ENCODE results near the gene LYVE1.

LYVE1 gene

DNA sequence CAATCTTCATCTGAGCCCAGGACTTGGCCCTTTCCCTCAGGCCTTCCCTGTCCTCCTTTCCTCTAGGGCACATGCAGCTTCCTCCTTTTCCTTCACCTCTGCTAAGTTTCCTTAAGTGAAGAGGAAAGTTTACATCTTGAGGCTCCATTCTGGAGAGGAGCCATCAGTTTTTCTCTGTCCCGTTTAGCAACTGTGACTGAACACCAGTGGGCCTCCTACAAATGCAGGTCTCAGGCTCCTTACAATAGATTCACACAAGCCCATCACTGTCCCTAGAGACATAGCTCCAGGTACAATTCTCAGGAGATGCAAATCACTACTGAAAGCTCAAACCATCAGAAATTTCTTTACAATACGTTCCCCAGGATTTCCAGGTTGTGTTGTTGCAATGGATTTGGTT is 23.3 kb upstream of the LYVE1 start:
- no peak for DNase-seq (ENCODE audit: low read depth)

DNA sequence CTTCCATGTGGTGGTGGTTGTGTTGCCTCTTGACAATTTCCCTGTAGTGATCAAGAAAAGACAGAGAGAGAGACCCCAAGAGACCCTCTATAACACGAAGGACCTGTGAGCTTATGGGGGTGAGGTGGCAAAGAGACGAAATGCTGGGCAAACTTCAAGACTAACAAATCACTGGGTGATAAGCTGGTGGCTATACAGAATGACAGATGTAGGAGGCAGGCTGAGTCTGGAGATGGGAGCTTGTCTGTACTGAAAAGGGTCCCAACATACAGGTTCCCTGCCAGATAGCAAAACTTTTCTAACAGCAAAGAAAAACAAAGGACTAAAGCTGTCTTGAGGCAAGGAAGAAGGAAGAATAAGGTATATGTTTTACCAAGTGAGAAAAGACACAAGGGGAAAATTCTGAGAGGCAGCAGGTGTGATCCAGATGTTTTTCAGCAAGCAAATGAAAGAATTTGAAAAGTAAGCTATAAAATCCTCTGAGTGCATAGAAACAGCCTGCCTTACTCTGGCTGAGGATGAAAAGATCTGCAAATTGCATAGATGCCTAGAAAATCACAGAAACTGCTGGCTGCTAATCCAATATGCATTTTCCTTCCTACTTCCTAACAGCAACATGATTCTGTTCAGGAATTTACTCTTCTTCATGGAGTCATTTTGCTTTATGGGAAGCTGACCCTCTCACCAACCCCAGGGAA is 21.9 kb upstream of the LYVE1 start:
- DNase-seq (ENCODE audit: low read depth): no peak

DNA sequence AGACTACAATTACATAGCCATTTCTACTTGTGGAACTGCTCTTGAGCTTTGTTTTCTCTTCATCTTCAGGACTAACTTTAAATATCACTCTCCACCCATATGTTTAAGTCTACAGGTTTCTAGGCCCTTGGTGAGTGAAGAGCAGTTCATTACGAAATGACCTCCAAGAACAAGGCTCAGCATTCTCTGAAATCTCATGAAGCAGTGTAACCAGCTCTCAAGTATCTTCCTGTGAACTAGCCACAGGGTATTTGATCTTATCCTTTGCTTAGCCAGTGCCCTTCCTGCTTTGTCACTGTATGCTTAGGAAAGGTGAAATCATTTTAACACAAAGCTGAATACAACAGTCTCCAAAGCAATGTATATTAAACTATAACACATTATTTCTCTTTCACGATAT is 20.4 kb upstream of the LYVE1 start:
- no peak for DNase-seq (ENCODE audit: low read depth)

DNA sequence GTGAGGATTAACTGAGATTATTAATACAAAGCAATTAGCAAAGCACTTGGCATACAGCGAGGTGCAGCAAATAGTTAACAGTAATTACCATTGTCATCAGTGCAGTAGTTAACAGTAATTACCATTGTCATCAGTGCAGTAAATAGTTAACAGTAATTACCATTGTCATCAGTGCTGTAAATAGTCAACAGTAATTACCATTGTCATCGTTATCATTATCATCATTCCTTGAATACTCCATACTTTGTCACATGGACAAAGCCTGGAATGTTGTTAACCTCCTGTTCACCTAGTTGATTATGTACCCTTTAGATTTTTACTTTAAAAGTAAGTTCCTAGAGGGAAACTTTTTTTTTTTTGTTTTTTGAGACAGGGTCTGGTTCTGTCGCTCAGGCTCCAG is 19.5 kb upstream of the LYVE1 start:
- DNase-seq (ENCODE audit: low read depth): no peak

DNA sequence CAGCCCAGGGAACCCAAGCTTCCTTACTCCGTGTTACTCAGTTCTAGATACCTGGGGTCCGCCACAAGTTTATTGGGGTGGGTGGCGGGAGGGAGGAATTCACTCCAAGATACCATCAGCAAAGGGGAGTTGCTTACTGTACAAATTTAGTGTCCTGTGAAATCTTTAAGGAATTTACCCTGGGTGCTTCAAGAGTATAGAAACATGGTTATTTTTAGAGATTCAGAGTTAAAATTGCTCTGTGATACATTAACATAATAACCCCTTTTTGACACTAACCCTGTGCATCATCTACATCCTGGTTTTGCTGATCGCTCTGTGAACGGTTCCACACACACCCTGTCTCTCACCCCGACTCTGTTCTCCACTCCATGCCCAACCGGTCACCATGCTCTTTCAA is 18.9 kb upstream of the LYVE1 start:
- no peak for DNase-seq (ENCODE audit: low read depth)

DNA sequence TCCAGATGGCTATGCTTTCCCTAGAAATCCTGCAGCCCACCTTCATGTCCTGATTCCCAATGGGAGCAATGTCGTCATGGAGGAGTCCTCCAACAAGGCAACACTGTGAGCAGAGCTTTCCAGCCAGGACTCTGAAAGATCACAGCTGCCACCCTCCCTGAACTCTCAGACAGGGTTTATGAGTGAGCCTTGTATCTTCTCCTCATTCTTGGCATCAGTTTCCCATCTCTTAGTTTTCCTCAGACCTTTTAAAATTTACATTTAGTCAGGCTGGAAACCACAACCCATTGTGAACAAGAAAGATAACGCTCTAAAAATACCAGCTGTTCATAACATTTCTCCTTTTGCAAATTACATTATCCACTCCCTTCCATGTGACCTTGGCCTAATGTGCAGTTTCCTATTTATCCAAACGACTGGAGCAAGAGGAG is 15.6 kb upstream of the LYVE1 start:
- no peak for DNase-seq (ENCODE audit: low read depth)

DNA sequence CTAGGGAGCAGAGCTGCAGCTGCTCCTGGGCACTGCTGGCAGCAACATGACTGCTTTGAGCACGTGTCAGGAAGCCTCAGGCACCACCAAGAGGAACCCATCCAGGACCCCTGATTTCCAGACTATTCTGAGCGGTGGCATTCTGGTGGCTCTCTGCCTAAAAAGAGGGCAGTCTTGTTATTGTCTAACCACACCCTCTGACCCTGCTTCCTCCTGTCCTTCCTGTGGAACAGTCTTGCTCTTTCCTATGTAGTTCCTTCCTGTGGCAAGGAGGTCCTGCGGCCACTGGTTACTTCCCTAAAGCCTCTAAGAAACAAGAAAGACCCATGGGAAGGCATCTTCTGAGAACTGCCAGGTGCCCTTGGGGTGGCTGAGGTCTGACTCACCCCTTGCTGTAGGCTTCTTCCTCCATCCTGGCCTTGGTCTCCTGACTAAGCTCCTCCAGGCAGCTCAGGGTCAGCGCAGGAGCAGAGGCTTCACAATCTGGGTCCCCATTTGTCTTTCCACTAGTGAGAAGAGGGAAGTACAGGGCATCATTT is 13.1 kb upstream of the LYVE1 start:
- no peak for DNase-seq (ENCODE audit: low read depth)

DNA sequence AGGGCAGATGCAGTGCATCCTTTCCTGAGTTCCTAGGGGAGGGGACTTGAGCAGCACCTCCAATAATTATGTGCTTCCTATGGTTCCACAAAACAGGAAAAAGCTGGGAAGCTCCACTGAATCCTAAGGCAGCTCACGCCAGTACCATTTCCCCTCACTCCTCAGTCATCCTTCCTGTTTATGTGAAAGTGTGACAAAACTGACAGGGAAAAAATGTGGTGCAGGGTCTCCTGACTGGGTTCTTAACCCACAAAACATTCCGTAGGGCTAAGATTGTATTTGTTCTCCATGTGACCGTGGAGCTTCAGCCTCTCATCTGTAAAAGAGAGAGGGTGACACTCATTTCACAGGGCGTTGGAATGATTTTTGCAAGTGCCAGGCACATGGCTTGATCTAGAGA is 12.2 kb upstream of the LYVE1 start:
- no peak for DNase-seq (ENCODE audit: low read depth)

DNA sequence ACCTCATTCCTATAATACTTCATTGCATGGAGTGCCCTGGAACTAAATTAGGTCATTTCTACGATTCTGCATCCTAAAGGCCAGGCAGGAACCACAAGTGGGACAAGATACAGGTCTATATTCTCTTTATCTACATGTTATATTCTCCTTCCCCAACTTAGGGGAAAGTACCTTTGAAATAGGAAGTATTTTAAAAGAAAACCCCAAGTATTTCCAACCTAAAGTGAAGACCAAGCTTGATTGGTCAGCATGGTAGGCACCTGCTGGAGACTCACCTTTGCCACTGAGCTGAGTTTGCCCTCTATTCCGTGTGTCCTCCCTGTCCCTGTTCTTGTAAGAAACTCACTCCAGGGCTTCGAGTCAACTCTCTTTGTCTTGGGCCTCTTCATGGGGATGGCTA is 11.2 kb upstream of the LYVE1 start:
- no peak for DNase-seq (ENCODE audit: low read depth)

DNA sequence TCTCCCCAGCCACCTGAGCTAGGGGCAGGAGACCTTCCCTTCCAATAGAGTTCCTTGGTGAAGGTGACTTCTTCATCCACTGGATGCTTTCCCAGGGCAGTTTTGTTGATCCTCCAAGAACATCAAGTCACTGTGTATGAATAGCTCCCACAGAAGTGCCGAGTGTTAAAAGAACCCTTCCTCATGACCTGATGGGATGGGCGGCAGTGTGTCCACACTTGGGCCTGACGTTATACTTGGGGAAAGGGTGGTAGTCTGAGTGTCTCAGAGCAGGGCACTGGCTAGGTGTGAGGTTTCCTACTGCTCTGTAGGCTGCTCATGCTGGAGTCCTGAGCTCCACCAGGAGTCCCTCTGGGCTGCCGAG is 7.6 kb upstream of the LYVE1 start:
- DNase-seq (ENCODE audit: low read depth): no peak

DNA sequence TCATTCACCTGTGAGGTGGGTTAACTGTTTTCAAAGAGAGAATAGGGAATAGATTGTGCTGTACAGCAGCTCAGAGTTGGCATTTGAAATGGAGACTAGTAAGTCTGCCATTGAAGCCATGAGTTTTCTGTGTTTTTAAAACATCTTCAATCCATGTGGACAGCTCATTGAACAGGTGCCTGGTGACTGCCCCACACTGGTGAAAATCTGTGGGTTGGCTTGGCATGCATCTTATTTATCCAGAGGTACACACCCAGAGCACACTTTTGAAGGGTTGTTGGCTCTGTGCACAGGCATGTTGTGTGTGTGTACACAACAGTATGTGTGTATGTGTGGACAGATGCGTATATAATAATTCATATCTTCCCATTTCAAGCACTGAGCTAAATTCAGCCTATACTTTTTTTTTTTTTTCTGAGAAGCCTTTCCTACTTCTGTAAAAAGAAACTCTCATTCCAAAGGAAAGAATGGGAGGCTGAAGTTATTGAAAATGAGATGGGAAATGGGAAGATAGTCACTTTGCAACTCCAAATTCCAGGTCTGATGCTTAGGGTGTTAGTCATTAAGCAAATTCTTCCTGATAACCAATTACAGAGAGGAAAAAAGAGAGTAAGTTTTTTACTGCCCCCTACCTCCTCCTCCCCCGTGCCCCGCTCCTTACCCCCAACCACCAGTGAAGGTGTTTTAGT is 7.0 kb upstream of the LYVE1 start:
- no peak for DNase-seq (ENCODE audit: low read depth)

DNA sequence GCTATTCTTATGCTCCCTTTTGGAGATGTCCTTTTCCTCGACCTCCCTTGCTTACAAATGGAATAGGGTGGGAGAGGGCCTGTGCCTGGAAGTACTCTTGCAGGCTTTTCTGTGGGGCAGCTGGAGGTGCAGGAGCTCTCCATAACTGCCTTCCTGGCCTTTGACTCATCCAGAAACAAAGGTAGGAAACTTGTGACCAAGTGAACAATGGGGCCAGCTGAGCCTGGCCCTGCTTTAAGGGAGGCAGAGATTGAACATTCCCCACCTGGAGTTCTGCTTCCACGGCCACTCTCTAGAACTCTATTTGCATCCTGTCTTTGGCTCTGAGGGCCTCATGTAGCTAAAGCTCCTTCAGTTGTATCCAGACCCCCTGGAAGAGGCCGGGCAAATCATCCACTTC is 5.1 kb upstream of the LYVE1 start:
- DNase-seq (ENCODE audit: low read depth): no peak

DNA sequence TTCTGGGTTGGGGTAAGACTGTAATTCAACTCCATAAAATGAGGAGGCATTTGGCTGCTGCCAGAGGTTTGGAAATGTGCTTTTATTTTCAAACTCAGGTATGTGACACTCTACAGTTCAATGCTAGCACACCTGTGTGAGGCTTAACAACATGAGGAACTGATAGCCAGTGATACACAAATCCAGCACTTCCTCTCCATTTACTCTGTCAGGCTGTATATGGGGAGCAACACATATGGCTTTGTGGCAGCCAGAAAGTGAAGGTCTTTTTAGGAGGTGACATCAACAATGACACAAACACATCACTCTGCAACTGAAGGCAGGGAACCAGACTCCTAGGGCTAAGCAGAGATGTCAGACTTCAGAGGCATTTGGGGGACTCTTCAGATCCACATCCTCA is 4.6 kb upstream of the LYVE1 start:
- DNase-seq (ENCODE audit: low read depth): no peak

DNA sequence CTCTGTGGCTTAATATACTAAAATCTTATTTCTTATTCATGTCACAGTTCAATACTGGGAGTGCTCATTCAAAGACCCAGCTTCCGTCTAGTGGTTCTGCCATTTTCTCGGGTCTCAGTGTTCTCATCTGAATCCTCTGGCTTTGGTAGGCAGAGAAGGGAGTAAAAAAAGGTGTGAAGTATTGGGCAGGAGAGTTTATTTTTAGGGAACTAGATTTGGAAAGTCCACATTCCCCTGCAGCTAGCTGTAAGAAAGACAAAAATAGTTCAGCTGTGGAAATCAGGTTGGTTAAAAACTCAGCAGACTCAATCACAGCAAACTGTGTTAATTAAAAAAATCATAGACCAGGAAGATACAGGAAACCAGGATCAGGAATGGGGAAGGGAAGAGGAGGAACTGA is 4.1 kb upstream of the LYVE1 start:
- DNase-seq (ENCODE audit: low read depth): no peak

DNA sequence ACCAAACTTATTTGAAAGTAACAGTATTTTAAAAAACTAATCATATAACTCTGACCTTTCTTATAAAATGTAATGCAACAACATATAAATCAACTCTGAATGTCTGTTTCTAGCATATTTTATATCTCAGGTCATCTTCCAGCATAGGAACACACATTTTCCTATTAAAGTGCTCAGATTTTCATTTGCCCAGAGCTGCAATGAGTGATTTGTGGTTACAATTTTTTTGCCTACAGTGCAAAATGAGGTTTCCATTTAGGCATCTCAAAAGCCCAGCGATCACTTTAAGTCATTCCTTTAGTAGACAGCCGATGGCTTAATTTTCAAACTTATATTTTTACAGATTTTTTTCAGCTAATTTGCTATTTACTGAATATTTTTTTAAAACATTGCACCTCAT is 1.0 kb downstream of the LYVE1 start:
- DNase-seq (ENCODE audit: low read depth): no peak

DNA sequence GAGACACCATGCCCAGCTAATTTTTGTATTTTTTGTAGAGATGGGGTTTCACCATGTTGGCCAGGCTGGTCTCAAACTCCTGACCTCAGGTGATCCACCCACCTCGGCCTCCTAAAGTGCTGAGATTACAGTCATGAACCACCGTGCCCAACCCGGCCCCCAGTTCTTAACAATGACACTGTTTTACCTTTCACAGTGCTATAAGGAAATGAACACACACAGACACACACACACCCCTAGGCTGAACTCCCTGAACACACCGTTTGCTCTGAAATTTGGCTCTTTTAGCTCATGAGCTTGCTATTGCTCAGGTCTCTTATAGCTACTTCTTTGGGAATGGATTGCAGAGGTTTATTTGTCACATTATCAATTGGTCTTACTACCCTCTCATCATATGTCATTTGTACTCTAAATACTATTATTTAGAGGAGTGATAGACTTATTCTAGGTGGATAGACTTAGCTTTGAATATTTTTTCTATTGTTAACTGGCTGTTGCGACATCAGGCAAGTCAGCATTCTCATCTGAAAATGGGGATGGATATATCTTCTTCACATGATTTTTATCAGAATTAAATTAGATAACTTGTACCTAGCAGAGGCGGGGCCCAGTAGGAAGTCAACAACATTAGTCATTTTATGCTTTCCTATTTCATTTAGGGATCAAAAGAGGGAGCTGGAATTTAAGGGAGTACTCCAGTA is 2.1 kb downstream of the LYVE1 start:
- DNase-seq (ENCODE audit: low read depth): no peak

DNA sequence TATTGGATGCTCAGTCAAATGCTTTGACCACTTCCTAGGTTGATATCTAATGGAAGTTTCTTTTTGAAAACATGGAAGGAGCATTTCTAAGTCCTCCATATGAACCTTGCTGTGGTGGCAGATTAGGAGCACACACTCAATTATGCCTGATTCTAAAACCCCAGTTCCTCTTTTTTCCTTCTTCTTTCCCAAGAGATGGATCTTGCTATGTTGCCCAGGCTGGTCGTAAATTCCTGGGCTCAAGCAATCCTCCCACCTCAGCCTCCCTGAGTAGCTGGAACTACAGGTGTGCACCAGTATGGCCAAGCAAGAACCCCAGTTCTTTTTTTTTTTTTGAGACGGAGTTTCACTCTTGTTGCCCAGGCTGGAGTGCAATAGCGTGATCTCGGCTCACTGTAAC is 3.0 kb downstream of the LYVE1 start:
- DNase-seq (ENCODE audit: low read depth): no peak

DNA sequence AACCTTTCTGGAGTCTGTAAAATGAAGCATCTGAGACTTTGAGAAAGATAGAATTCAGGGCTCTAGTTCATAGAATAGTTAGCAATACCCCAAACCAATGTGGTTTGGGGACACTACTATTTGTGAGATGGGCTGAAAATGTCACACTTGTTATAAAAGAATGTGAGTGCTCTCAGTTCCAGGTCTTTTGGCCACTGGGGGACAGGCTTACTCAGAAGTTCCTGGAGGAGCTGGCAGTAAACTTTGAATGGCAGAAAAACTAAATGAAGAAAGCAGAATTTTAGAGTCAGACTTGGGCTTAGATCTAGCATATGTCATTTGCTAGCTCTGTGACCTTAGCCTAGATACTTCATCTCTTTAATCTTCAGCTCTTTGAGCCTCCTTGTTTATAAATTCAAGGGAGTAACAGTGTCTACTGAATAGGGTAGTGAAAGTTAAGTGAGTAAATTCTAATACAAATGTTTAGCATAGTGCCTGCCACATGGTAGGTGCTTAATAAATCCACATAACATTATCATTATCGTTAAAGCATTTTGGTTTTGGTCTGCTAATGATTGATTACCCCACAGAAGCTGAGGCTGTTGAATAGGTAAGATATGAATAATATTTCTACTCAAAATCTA is 3.7 kb downstream of the LYVE1 start:
- DNase-seq (ENCODE audit: low read depth): no peak

DNA sequence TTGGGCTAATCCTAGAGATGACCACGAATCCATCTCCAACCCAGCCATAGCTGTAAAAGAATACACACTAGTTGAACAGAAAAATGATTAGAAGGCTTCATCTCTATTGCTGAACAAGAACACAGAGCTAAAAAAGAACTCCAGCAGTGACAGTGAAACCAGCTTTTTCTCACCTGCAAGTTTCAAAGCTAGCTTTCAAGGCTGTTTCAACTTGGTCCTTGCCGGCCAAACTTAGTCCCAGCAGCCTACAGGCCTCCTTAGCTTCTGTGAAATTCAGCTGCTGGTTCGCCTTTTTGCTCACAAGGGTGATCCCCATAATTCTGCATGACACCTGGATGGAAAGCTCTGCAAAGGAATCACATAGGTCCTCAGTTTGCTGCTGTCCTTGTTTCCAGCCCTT is 4.4 kb downstream of the LYVE1 start:
- DNase-seq (ENCODE audit: low read depth): no peak

DNA sequence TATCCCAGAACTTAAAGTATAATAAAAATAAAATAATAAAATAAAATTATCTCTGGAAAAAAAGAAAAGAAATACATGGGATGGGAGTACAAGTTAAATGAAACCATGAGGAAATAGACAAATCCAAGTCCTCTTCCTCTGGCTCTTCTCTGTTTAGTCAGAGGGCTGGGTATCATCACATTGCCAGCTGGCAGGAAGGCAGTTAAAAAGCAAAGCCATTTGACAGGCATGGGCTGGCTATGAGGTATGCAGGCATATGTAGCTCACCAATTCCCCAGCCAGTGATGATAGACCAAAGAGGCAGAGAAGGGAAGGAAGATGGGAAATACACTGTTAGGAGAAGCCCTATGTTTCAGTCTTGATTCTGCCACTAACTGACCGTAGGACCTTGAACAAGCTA is 6.5 kb downstream of the LYVE1 start:
- no peak for DNase-seq (ENCODE audit: low read depth)

DNA sequence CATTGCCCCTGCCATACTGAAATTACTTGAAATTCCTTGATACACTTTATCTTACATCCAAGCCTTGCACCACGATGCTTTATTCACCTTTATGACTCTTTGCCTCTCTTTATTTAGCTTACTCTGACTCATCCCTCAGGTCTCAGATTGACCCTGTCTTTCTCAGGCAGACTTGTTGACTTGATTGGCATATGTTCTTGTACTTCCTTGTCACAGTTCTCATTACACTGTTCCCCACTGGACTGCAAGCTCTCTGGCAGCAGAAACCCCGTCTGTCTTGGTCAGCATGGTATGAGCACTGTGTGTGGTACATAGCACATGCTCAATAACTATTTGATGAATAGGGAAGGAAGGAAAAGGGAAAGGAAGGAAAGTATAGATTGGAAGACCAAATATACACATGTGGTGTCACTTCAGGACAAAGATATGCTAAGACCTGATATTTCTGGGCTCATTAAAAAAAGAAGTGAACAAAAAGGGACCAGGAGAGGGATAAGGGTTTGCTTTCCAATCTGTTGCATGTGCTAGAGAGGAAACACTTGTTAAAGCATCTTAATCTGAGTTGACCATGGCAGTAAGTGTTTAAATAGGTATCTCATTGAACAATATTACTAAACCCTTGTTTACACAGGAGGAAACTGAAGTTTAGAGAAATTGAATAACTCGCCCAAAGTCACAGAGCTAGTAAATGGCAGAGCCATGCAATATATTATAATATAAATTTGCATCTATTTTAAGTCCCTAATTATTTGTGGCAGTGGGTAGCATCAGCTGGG is 7.2 kb downstream of the LYVE1 start:
- no peak for DNase-seq (ENCODE audit: low read depth)

DNA sequence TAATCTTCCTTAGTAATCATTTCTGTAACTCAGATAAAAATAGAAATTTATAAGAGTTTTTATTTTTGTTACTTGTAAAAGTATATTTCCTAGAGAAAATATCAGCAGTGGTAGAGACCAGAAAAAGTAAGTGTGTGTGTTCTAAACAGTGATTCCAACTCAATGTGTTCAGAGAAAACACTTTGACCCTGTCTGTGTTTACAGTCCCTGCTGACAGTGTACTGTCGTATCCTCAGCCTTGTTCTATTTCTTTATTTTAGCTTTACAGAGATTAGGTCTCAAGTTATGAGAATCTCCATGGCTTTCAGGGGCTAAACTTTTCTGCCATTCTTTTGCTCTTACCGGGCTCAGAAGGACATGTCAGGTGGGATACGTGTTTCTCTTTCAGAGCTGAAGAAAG is 10.2 kb downstream of the LYVE1 start:
- no peak for DNase-seq (ENCODE audit: low read depth)

Data from stimulated activated CD8-positive, alpha-beta memory T cell treated with anti-CD3 and anti-CD28 coated beads, Interleukin-15, amount 100 ng/mL, for 1 hour (primary cell).